Sigmoid colon (tissue), 7 donors: ENCODE measurements around the gene PRKAA2. TPM values are rescaled to one million over a fixed set of nuclear protein-coding genes. Genes with fewer than 3 reads are reported as not detected.
A peak's percentile ranks its signal among the peaks of the same experiment; 100 is the strongest.

Source experiments
- DNase-seq: peaks from one replicate; pipeline ENCODE4 v3.0.0-alpha.2; 2019
- H3K27ac ChIP-seq, 4 donors: fragments of 200-600 bp; sonication (generic); one replicate each; pipeline ENCODE4 v1.5.1; 2016 to 2019; ENCODE audit warnings: mild to moderate bottlenecking in 1 of 4
- H3K27me3 ChIP-seq, 3 donors: fragments of 200-600 bp; sonication (generic); one replicate each; pipeline ENCODE4 v1.5.1; 2019; ENCODE audit warnings: mild to moderate bottlenecking in 1 of 3
- H3K36me3 ChIP-seq, 4 donors: fragments of 200-600 bp; sonication (generic); one replicate each; pipeline ENCODE4 v1.5.1; 2016 to 2019
- H3K4me1 ChIP-seq, 4 donors: fragments of 200-600 bp; sonication (generic); one replicate each; pipeline ENCODE4 v1.5.1; 2017 to 2019
- H3K4me3 ChIP-seq, 4 donors: fragments of 200-600 bp; sonication (generic); one replicate each; pipeline ENCODE4 v1.5.1; 2017 to 2019; ENCODE audit warnings: mild to moderate bottlenecking in 2 of 4, moderate library complexity in 1 of 4
- H3K9me3 ChIP-seq, 4 donors: fragments of 200-600 bp in 3 of 4; sonication (generic) in 3 of 4; one replicate each; pipeline versions ENCODE4 v1.5.1 to v1.6.1; 2013 to 2019
- EP300 ChIP-seq, 4 donors: sonication (generic); formaldehyde crosslinking; IDR thresholded peaks; one replicate each; pipeline ENCODE4 v1.6.1; 2017; ENCODE audit warnings: antibody characterized with exemption in 4 of 4
- POLR2A ChIP-seq, 2 donors: fragments of 450-650 bp; IDR thresholded peaks; one replicate each; pipeline ENCODE4 v1.6.1; 2016; ENCODE audit warnings: antibody characterized with exemption in 2 of 2, mild to moderate bottlenecking in 2 of 2, moderate library complexity in 2 of 2
- POLR2AphosphoS5 ChIP-seq, 4 donors: sonication (generic); formaldehyde crosslinking; IDR thresholded peaks; one replicate each; pipeline ENCODE4 v1.6.1; 2017; ENCODE audit warnings: antibody characterized with exemption in 4 of 4
- WGBS, 2 donors: extraction: QIAGEN DNeasy Blood & Tissue Kit; methylation state at CpG; one replicate each; pipeline ENCODE4 v1.1.7; 2013; 5-methylcytosine and 5-hydroxymethylcytosine counted together
- intact Hi-C: fragments of 100-400 bp; cut with DNase I; formaldehyde crosslinking; loops from one replicate; pipeline ENCODE4 v1.15.1; 2023
- polyA plus RNA-seq, 3 donors: library from polyadenylated mRNA; stranded (reverse); fragments of 200-250 nt; gene quantifications; one replicate each; pipeline ENCODE4 v1.2.3, GENCODE V29; 2013
- total RNA-seq, 4 donors: library from RNA; depleted of rRNA; stranded (reverse); fragments of >200 nt; gene quantifications; one replicate each; pipeline ENCODE4 v1.1.0, GENCODE V29; 2016
- TF ChIP-seq, protein P1 (sequence below), 4 experiments: fragments of 450-650 bp in 3 of 4; fragments of 200-600 bp in 1 of 4; IDR thresholded peaks; one replicate each; pipeline ENCODE4 v1.5.1; 2016 to 2019; ENCODE audit warnings: antibody characterized with exemption in 4 of 4, mild to moderate bottlenecking in 3 of 4, moderate library complexity in 2 of 4
- donor health status: healthy with polysubstance abuse.
- donor health status: Bipolar disorder and iron deficiency.
- donor health status: healthy.

The PRKAA2 gene
- total and polyA plus RNA-seq, 7 donors = 0.23 to 30.8 (median 25.3) TPM

DNA sequence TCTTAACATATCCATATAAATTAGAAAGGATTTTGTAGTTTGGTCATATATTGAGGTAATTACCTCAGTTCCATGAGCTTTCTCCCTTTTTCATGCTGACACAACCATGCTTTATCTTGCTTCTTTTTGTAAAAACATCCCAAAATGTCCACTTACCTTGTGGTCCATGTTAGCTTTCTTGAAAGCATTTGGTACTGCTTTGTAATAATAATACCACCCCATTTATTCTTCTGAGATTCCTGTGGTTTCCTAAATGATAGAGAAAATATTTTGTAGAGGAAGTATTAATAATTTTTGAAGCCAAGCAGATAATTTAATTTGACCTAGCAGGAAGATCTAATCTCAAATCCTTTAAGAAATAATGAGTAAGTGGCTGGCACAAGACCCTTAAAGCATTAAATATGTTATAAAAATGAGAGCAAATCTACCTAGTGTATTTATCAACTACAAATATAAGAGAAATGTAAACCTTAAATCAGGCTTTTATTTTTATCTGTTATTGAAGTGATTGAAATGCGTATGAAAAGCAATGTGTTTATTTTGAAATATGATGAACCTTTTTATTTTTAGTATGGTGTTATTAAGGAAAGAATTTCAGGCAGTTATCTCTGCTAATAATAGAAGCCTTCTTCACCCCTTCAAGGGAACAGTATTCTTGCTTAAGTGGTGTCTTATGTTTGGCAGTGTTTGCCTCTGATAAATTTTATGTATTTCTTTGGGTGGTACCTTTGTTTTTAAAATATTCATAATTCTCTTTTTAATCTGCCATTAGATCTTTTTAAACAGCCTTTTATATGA lies 9.2 kb downstream of the PRKAA2 start:
- Histone ChIP-seq H3K4me1 (peaks cover 0 to 12% (median 7%) of the 10 kb centered on the region in 4 donors), H3K9me3 (peaks cover 0 to 11% (median 0%) of the 10 kb centered on the region in 4 donors), H3K36me3 (no peaks in the 10 kb centered on the region), H3K27me3 (no peaks in the 10 kb centered on the region), H3K27ac (peak overlapping the region in 3 of 4 donors; percentile 21 to 30 (median 23)), H3K4me3 (no peak overlapping the region)
- no peak for TF ChIP-seq POLR2AphosphoS5 (IDR thresholded peaks at IDR 0.05)
- no peak for TF ChIP-seq POLR2A (IDR thresholded peaks at IDR 0.05)
- TF ChIP-seq EP300 (IDR thresholded peaks at IDR 0.05) = no peak
- WGBS, 2 donors = 85 to 88% methylated on average over 1 of the region's 1 CpG
- intact Hi-C loops = no loop called here
- no peak for DNase-seq

DNA sequence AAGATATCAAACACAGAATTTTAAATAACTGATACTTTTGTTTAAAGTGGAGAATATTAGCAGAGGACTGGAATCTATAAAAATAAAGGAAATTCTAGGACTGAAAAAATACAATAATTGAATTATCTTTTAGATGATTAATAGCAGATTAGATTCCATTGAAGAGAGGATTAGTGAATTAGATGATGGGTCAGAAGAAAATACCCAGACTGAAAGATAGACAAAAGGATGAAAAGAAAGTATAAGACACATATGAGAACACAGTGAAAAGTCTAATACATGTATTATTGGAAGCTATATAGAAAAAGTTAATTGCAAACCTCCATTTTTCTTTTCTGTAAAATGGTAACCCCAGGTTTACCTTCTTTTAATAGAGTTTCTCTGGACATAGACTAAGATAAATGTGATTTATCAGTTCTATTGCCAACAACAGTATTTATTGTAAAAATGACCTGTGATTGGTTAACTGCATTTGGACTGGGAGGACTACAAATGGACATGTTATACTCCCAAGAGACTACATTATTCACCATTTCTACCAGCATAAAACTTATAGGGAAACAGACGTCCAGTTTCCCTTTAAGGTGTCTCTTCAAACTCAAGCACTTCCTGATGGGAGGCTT lies 11.0 kb downstream of the PRKAA2 start:
- TF ChIP-seq POLR2AphosphoS5 (IDR thresholded peaks at IDR 0.05) = no peak
- TF ChIP-seq POLR2A (IDR thresholded peaks at IDR 0.05) = no peak
- no peak for TF ChIP-seq EP300 (IDR thresholded peaks at IDR 0.05)
- TF ChIP-seq, protein P1, sequence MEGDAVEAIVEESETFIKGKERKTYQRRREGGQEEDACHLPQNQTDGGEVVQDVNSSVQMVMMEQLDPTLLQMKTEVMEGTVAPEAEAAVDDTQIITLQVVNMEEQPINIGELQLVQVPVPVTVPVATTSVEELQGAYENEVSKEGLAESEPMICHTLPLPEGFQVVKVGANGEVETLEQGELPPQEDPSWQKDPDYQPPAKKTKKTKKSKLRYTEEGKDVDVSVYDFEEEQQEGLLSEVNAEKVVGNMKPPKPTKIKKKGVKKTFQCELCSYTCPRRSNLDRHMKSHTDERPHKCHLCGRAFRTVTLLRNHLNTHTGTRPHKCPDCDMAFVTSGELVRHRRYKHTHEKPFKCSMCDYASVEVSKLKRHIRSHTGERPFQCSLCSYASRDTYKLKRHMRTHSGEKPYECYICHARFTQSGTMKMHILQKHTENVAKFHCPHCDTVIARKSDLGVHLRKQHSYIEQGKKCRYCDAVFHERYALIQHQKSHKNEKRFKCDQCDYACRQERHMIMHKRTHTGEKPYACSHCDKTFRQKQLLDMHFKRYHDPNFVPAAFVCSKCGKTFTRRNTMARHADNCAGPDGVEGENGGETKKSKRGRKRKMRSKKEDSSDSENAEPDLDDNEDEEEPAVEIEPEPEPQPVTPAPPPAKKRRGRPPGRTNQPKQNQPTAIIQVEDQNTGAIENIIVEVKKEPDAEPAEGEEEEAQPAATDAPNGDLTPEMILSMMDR (IDR thresholded peaks at IDR 0.05) = no peak

DNA sequence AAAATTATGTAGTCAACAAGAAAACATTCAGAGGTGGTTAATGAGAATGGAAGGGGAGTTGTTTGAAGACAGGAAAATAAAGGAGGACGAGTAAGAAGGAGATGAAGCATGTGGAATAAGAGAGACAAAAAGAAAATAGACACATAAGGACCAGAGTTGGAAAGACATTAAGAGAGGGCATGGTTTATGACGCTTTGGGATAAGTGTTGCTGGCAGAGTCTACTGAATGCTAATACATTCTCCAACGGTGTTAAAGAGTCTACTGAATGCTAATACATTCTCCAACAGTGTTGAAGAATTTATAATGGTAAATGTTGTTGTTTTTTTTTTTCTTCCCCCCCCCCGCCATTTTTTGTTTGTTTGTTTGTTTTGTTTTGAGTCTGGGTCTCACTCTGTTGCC lies 13.1 kb downstream of the PRKAA2 start:
- Histone ChIP-seq H3K4me3 (no peak overlapping the region), H3K4me1 (peaks cover 0 to 12% (median 7%) of the 10 kb centered on the region in 4 donors), H3K27me3 (no peaks in the 10 kb centered on the region), H3K36me3 (no peaks in the 10 kb centered on the region), H3K9me3 (peaks cover 0 to 11% (median 0%) of the 10 kb centered on the region in 4 donors), H3K27ac (no peak overlapping the region)
- 81 to 82% methylated on average over 4 of the region's 4 CpGs for WGBS, 2 donors
- no peak for DNase-seq
- intact Hi-C loops = no loop called here
- TF ChIP-seq EP300 (IDR thresholded peaks at IDR 0.05) (no peak), POLR2A (IDR thresholded peaks at IDR 0.05) (no peak), POLR2AphosphoS5 (IDR thresholded peaks at IDR 0.05) (no peak)
- TF ChIP-seq, protein P1 (IDR thresholded peaks at IDR 0.05) = no peak

More for the DNA sequence above, 11.0 kb downstream of the PRKAA2 start:
- no peak for DNase-seq
- intact Hi-C loops = no loop called here
- Histone ChIP-seq H3K27me3 (no peaks in the 10 kb centered on the region), H3K36me3 (no peaks in the 10 kb centered on the region), H3K9me3 (peaks cover 0 to 11% (median 0%) of the 10 kb centered on the region in 4 donors), H3K4me1 (peaks cover 0 to 12% (median 7%) of the 10 kb centered on the region in 4 donors), H3K27ac (no peak overlapping the region), H3K4me3 (no peak overlapping the region)
- WGBS, 2 donors = 87 to 92% methylated on average over 1 of the region's 1 CpG

DNA sequence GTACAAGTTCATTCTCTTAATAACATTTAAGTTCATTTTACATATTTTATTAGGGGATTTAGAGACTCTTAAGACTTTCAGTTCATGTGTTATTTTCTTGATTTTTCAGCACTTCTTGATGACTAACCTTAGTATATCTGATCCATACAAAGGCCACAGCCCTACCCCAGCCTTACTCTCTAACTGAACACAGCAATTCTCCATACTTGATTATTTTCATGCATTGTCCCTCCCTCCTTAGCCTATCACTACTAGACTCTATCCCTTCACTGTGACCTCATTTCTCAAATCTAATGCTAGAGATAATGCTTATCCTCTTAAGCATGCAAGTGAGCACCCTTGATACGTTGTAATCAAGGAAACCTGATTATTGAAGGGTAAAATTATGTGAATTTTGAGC lies 15.2 kb downstream of the PRKAA2 start:
- 75 to 80% methylated on average over 1 of the region's 1 CpG for WGBS, 2 donors
- intact Hi-C loops = no loop called here
- Histone ChIP-seq H3K4me3 (no peak overlapping the region), H3K9me3 (peaks cover 0 to 11% (median 0%) of the 10 kb centered on the region in 4 donors), H3K4me1 (peaks cover 0 to under 1% (median 0%) of the 10 kb centered on the region in 4 donors), H3K27ac (no peak overlapping the region), H3K27me3 (no peaks in the 10 kb centered on the region), H3K36me3 (no peaks in the 10 kb centered on the region)
- no peak for DNase-seq
- TF ChIP-seq POLR2A (IDR thresholded peaks at IDR 0.05) (no peak), EP300 (IDR thresholded peaks at IDR 0.05) (no peak), POLR2AphosphoS5 (IDR thresholded peaks at IDR 0.05) (no peak)
- TF ChIP-seq, protein P1 (IDR thresholded peaks at IDR 0.05) = no peak

DNA sequence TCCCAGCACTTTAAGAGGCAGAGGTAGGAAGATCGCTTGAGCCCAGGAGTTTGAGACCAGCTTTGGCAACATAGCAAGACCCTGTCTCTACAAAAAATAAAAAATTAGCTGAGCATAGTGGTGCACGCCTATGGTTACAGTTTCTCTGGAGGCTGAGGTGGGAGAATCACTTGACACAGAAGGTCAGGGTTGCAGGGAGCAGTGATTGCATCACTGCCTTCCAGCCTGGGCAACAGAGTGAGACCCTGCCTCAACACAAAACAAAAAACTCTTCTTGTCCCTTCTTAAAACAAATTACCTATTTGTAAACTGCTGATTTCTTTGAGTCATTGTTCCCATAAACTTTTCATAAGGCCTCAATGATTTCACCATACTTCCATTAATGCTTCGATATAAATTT lies 18.7 kb downstream of the PRKAA2 start:
- Histone ChIP-seq H3K27ac (no peak overlapping the region), H3K27me3 (no peaks in the 10 kb centered on the region), H3K9me3 (no peaks in the 10 kb centered on the region), H3K36me3 (no peaks in the 10 kb centered on the region), H3K4me1 (peaks cover 0 to 4% (median 0%) of the 10 kb centered on the region in 4 donors), H3K4me3 (no peak overlapping the region)
- 89 to 96% methylated on average over 3 of the region's 3 CpGs for WGBS, 2 donors
- no peak for DNase-seq
- no peak for TF ChIP-seq POLR2A (IDR thresholded peaks at IDR 0.05)
- TF ChIP-seq, protein P1 (IDR thresholded peaks at IDR 0.05) = no peak
- TF ChIP-seq EP300 (IDR thresholded peaks at IDR 0.05) = no peak
- TF ChIP-seq POLR2AphosphoS5 (IDR thresholded peaks at IDR 0.05) = no peak
- intact Hi-C loops = no loop called here
